Calu3 (cell line): Measurements from ENCODE around the gene CNTN1. TPM values are rescaled to one million over a fixed set of nuclear protein-coding genes. Genes with fewer than 3 reads are reported as not detected.

Experiments
- BruUV-seq: library from RNA; stranded (reverse); fragments of 400-500 nt; replicated peaks from 2 replicates; lab custom pipeline; 2021; lab: Mats Ljungman, UMichigan
- CTCF ChIA-PET: fragments of 300-600 bp; sonication (Branson Sonifier 250); formaldehyde crosslinking; loops from one replicate; lab custom pipeline; 2022; ENCODE audit warnings: antibody characterized with exemption; lab: Charles Lee
- DNase-seq: peaks from one replicate; pipeline ENCODE4 v3.0.0; 2022
- H3K27ac Mint-ChIP-seq: one replicate; pipeline ENCODE4 v1.8.0; 2022; ENCODE audit warnings: mixed read lengths; ENCODE audit not compliant: unreplicated experiment
- H3K27me3 Mint-ChIP-seq: one replicate; pipeline ENCODE4 v1.8.0; 2022; ENCODE audit warnings: mixed read lengths; ENCODE audit not compliant: unreplicated experiment
- H3K36me3 Mint-ChIP-seq: one replicate; pipeline ENCODE4 v1.8.0; 2022; ENCODE audit warnings: mild to moderate bottlenecking, moderate library complexity, mixed read lengths; ENCODE audit not compliant: insufficient read depth, unreplicated experiment
- H3K4me1 Mint-ChIP-seq: one replicate; pipeline ENCODE4 v1.8.0; 2022; ENCODE audit warnings: mild to moderate bottlenecking, low read depth, mixed read lengths; ENCODE audit not compliant: unreplicated experiment
- H3K4me3 Mint-ChIP-seq: one replicate; pipeline ENCODE4 v1.8.0; 2022; ENCODE audit warnings: mild to moderate bottlenecking, low read depth, moderate library complexity, mixed read lengths; ENCODE audit not compliant: unreplicated experiment
- H3K9me3 Mint-ChIP-seq: one replicate; pipeline ENCODE4 v1.8.0; 2022; ENCODE audit warnings: low read depth, mixed read lengths; ENCODE audit not compliant: unreplicated experiment
- CTCF ChIP-seq: fragments of 200-600 bp; IDR thresholded peaks from one replicate; pipeline ENCODE4 v1.8.0; 2022; ENCODE audit warnings: antibody characterized with exemption; ENCODE audit not compliant: unreplicated experiment
- intact Hi-C: fragments of 100-400 bp; cut with micrococcal nuclease; formaldehyde crosslinking; loops from one replicate; pipeline ENCODE4 v1.10.0; 2022; ENCODE audit not compliant: unreplicated experiment
- total RNA-seq: library from RNA; stranded (reverse); gene quantifications from 2 replicates; pipeline ENCODE4 v1.2.3, GENCODE V29; 2022

Gene CNTN1
- total RNA-seq, 1 experiment from 2014 or later, result not detected

DNA sequence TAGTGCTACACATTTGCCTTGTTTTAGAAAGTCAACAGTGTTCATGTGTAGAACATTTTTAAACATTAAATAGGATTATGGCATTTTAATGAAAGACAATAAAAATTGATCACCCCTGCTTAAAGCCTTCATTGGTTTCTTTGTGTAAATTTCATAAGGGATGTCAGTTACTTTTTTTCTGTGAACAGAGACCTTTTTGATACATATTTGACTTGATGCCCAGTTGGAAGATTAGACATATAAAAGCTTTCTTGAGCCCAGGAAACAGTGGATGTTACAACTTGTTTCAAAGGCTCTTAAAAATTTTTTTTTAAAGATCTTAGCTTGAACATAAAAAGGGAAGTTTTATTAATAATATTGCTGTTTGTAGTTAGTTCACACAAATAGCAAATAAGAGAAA is 327.2 kb downstream of the CNTN1 start:
- no peak for TF ChIP-seq CTCF
- no peaks in the 10 kb centered on the region for H3K9me3 Mint-ChIP-seq
- no TSS peak for BruUV-seq
- no peak overlapping the region for H3K4me3 Mint-ChIP-seq
- H3K36me3 Mint-ChIP-seq, result no peaks in the 10 kb centered on the region
- H3K4me1 Mint-ChIP-seq, result no peaks in the 10 kb centered on the region
- no peaks in the 10 kb centered on the region for H3K27me3 Mint-ChIP-seq
- no peak for DNase-seq
- no peak overlapping the region for H3K27ac Mint-ChIP-seq
- intact Hi-C loops, result no loop called here
- CTCF ChIA-PET, result no interaction called here

DNA sequence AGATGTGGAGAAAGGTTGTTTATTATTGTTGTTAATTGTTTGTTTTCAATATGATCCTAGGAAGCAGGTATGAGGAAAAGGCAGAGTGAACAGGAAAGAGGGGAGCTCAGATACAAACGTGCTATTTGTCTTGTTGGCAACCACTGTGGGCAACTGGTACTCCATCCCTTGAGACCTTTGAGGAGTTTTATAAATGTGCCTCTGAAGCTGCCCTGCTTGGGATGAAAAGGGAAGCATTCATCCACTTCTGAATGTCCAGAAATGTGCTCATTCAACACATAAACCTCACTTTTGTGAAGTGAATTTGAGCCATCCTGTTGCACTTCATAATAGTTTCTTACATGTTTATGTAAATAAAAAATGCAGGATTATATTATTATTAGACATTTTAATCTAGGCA is 331.6 kb downstream of the CNTN1 start:
- Mint-ChIP-seq H3K27ac (no peak overlapping the region), H3K27me3 (no peaks in the 10 kb centered on the region), H3K4me1 (no peaks in the 10 kb centered on the region), H3K4me3 (no peak overlapping the region), H3K36me3 (no peaks in the 10 kb centered on the region), H3K9me3 (no peaks in the 10 kb centered on the region)
- intact Hi-C loops, result no loop called here
- TF ChIP-seq CTCF, result no peak
- no TSS peak for BruUV-seq
- CTCF ChIA-PET, result no interaction called here
- DNase-seq, result no peak

DNA sequence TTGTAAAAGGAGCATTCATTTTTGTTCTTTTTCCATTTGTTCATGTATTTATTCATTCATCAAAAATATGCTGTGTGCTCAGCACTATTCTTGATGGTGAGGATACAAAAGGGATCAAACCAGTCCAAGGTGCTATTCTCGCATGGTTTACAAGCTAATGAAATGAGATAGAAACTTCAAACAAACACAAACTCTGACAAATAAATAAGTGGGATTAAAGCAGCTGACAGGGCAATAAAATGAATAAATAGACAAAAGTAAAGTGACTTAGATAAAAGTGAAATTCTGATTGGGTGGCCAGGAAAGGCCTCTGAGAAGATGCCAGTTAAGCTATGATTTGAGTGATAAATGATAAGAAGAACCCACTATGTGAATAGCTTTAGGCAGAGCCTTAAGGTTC is 333.9 kb downstream of the CNTN1 start:
- CTCF ChIA-PET, result no interaction called here
- Mint-ChIP-seq H3K9me3 (no peaks in the 10 kb centered on the region), H3K27ac (no peak overlapping the region), H3K27me3 (no peaks in the 10 kb centered on the region), H3K36me3 (no peaks in the 10 kb centered on the region), H3K4me1 (no peaks in the 10 kb centered on the region), H3K4me3 (no peak overlapping the region)
- no peak for DNase-seq
- no peak for TF ChIP-seq CTCF
- BruUV-seq, result no TSS peak
- intact Hi-C loops, result no loop called here

- no peak overlapping the region for H3K4me3 Mint-ChIP-seq
- TF ChIP-seq CTCF, result no peak
- no peaks in the 10 kb centered on the region for H3K9me3 Mint-ChIP-seq
- H3K4me1 Mint-ChIP-seq, result no peaks in the 10 kb centered on the region
- no peaks in the 10 kb centered on the region for H3K27me3 Mint-ChIP-seq
- BruUV-seq, result no TSS peak
- H3K27ac Mint-ChIP-seq, result no peak overlapping the region
- CTCF ChIA-PET, result no interaction called here
- DNase-seq, result no peak
- H3K36me3 Mint-ChIP-seq, result no peaks in the 10 kb centered on the region
- intact Hi-C loops, result no loop called here
These were observed 340.1 kb downstream of the CNTN1 start for GRCh38 chr12:41032386-41032785.

DNA sequence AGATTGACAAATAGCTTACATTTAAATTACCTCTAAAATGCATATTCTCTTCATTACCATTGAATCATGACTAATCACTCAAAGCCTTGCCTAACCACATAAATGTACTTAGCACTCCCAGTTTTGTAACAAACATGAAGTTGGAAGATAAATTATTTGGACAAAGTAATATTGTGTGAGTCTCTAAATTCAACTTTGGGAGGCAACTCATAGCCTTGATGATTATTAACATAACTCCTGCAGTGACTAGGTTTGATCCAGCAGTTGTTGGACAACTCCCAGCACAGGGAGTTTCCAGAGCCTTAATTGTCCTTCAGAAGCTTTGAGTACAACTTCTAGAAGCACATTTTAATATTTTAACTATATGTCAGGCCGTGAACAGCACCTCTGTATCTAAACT is 342.4 kb downstream of the CNTN1 start:
- no peaks in the 10 kb centered on the region for H3K27me3 Mint-ChIP-seq
- no peak for DNase-seq
- no peak overlapping the region for H3K27ac Mint-ChIP-seq
- CTCF ChIA-PET, result no interaction called here
- no peak for TF ChIP-seq CTCF
- intact Hi-C loops, result no loop called here
- no peaks in the 10 kb centered on the region for H3K36me3 Mint-ChIP-seq
- no TSS peak for BruUV-seq
- H3K9me3 Mint-ChIP-seq, result peaks cover 6% of the 10 kb centered on the region
- no peaks in the 10 kb centered on the region for H3K4me1 Mint-ChIP-seq
- no peak overlapping the region for H3K4me3 Mint-ChIP-seq
